LHCN-M2 (cell line): ENCODE results near the gene TPBGL. TPM values are rescaled to one million over a fixed set of nuclear protein-coding genes. Genes with fewer than 3 reads are reported as not detected.
A peak's percentile ranks its signal among the peaks of the same experiment; 100 is the strongest.

Source experiments
- DNase-seq: peaks from one replicate; pipeline ENCODE4 v3.0.0-alpha.2; 2012; ENCODE audit warnings: low read depth
- polyA plus RNA-seq: library from polyadenylated mRNA; unstranded; fragments of >200 nt; gene quantifications from one replicate; pipeline ENCODE4 v1.2.1, GENCODE V29; 2012; ENCODE audit warnings: missing spikeins
- total RNA-seq: library from RNA; depleted of rRNA; stranded (reverse); fragments of >200 nt; gene quantifications from 2 replicates; pipeline ENCODE4 v1.2.3, GENCODE V29; 2014; rRNA removed

TPBGL gene, protein sequence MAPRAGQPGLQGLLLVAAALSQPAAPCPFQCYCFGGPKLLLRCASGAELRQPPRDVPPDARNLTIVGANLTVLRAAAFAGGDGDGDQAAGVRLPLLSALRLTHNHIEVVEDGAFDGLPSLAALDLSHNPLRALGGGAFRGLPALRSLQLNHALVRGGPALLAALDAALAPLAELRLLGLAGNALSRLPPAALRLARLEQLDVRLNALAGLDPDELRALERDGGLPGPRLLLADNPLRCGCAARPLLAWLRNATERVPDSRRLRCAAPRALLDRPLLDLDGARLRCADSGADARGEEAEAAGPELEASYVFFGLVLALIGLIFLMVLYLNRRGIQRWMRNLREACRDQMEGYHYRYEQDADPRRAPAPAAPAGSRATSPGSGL
- total RNA-seq = not detected in 2 replicates
- polyA plus RNA-seq = not detected

DNA sequence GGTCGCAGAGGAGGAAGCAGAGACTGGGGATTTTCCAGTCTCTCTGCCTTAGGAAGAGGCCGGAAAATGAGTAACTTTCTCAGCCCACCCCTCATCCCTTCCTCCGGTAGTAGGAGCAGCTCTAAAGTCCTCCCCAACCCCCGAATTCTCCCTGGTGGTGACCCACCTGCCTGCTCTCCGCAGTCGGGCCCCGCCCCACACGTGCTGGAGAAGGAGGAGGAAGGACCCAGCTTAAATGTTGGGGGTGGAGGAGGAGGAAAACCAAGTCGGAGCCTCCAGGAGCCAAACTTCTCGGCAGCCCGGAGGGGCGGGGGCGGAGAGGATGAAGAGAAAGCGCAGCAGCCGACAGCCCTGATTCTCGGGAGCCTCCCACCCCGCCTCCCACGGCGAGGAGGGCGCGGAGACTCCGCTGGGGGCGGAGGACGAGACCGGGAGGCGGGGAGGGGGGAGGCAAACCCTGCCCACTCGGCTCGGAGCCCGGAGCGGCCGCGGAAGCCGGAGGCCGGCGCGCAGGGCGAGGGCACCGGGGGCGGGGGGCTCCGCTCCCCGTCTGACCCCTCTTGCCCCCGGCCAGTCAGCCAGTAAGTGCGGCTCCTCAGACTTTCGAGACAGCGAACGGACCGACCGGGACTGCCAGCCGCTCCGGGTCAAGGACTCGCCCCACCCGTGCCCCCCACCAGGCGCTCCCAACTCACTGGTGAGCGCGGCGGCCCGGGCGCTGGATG lies at the start of gene TPBGL:
Gene TPBGL, plus strand, starts transcription at position 464 of the 725 bp plus-strand sequence. CDS start 276 bp downstream, outside the sequence.
- no peak for DNase-seq

DNA sequence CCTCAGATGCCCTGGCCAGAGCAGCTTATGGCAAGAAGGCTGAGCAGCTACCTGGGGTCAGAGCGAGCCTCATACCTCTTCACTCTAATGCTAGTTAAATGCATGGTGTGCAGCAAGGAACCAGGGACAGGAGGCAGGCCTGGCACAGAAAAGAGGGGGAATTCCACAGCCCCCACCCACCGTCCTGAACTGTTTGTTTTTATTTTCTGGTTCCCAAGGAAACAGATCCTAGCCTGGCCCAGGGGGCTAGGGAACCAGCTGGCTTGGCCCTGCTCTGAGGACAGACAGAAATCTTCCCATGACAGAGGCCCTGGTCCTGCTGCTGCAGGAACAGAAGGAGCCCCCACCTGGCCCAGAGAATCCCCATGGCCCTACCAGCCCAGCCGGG lies 49.2 kb upstream of the TPBGL start:
- DNase-seq = no peak

DNA sequence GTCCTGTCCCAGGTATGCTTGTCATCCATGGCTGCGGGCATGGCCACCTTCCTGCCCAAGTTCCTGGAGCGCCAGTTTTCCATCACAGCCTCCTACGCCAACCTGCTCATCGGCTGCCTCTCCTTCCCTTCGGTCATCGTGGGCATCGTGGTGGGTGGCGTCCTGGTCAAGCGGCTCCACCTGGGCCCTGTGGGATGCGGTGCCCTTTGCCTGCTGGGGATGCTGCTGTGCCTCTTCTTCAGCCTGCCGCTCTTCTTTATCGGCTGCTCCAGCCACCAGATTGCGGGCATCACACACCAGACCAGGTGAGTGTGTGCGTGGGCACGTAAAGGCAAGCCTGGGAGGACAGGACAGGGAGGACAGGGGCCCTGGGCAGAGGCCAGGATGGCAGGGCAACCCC lies 47.3 kb upstream of the TPBGL start:
- DNase-seq = no peak

DNA sequence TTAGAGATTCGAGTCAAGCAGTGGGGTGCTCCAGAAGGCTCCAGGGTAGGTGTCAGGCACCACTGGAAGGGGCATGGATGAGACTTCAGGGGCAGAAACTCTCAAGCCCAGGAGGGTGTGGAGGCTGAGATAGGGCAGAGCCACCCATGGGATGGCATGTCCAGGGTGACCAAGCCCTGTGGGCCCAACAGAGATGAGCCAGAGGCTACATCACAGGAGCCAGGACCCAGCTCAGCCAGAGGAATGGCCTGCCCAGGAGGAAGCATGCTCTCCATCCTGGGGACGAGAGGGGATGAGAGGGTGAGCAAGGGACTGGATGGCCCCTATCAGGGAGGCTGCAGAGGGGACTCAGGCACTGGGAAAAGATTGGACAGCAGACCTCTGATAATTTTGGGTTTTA lies 46.9 kb upstream of the TPBGL start:
- no peak for DNase-seq

DNA sequence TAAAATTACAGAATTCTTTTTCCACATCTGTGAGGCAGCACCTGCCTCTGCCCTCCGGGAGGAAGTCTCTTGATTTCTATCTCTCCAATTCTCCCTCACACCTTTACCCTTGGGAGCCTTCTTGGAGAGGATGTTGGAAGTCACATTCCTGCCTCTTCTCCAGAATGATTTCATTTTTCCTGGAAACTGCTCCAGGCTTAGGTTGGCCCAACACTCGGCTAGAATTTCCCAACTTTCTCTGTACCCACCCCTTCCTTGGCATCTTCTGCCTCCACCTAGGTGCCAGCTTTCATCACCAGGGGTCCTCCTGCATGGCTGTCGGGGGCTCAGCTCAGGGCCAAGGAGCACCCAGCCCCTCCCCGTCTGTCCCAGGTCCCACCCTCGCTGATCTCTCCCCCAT lies 46.4 kb upstream of the TPBGL start:
- DNase-seq = no peak

DNA sequence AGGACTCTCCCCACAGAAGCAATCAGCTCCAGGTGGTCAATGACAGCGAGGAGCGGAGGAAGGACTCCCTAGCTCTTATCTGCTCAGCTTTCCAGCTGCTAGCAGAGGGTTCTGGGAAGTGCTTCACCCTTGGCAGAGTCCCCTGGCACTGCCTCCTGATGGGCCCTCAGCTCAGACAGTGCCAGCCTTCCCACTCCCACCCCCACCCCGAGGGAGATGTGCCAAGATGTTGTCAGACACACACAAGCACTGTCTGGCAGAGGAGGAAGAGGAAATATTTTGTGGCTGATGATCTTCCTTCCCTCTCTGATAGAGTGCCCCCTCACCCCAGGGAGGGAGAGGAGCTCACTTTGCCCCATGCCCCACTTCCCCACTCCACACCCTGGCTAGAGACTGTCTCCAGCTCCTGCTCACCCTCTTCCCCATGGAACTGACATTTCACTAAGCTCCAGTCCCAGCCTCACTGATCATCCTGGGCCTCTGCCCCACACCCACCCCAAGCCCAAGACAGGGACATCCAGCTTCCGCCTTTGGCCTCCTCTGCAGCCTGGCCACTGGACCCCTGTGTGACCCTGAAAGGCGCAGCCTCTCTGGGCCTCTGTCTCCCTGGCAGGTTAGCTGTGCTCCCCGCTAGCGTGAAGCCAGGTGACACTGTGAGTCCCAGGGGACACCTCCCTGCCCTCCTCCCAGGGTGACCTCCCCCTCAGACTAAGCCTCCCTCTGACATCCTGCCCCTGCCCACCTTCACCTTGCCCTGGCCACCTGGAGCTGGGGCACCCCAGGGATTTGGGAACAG lies 45.2 kb upstream of the TPBGL start:
- no peak for DNase-seq

DNA sequence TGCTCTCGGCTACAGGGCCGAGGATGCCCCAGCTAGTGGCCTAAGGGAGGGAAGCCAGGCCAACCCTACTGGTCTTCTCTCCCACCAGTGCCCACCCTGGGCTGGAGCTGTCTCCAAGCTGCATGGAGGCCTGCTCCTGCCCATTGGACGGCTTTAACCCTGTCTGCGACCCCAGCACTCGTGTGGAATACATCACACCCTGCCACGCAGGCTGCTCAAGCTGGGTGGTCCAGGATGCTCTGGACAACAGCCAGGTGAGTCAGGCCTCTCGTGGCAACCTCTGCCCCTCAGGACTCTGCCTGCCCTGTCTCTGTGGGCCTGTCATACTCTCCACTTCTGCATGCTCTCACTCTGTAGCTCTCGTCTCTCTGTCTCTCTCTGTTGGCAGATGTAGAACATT lies 44.1 kb upstream of the TPBGL start:
- DNase-seq = no peak

DNA sequence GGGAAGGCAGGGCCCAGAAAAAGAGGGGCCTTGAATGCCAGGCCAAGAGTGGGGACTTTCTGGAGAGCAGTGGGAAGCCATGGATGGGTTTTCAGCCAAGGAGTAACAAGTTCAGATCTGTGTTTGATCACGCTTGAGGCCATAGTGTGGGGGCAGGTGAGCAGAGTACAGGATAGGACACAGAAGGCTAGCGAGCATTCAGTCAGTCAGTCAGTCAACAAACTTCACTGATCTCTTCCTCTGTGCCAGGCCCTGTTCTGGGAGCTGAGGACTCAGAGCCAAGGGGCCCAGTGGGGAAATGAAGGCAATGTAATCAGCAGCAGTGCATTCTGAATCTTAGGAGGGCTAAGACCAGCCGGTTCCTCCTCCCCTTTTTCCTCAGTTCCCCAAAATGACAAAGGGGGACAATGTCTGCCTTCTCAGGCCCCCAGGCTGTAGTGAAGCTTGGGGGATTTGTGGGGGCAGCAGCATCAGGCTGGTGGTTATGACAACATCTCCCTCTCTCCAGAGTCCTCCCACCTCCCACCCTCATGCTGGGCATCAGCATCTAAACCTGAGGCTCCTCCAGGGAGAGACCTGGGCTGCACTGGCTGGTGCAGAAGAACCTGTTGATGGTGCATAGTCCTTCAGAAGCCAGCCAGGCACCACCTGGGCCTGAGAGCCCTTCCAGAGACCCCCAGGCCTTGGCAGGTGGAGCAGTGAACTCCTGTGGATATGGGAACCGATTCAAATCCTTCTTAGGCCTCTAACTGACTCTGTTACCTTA lies 42.9 kb upstream of the TPBGL start:
- DNase-seq = no peak

DNA sequence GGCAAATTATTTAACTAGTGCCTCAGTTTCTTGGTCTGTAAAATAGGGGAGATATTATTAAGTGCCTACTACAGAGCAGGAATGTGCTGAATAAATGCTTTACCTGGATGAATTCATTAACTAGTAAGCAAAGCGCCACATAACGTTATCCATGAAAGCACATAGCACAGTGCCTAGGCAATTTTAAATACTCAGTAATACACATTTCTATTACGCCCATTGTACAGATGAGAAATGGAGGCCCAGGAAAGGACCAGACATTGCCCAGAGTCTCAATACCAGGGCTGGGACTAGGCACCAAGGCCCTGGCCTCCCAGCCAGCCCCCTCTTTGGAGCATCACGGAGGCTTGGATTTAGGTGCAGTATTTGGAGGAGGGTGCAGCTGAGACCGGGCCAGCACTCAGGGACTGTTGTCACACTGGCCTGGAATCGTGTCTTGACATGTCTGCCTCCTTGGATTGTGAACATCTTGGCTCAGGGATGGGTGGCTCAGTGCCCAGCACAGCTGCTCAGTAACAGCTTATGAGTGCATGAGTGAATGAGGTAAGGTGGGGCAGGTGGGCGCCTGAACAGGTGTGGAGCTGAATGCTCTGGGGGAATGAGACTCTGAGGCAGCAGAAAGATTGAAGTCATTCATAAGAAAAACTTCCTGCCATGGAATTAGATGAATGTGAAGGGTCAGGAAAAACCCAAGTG lies 42.1 kb upstream of the TPBGL start:
- DNase-seq = no peak

DNA sequence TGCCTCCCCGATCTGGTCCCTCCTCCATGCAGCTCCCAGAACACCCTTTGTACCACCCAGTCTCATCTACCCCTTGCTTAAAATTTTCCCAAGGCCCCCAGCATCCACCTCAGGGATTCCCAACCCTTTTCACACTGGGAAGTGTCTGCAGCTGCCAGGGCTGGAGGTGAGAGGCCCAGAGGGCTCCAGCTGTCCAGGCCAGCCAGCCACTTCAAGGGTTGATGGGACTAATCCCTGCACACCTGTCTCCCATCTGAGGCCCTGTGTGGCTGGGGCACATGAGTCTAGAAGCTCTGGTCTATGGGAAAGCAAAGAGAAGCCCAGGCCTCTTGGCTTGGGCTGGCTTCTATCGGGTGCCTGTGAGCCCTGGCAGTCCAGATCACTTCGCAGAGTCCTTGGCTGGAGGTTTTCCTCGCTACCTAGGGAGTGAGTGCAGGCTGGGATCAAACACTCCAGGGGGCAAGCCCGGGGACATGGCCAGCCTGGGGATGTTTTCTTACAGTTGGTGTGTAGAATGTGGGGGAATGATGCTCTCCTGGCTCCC lies 41.1 kb upstream of the TPBGL start:
- no peak for DNase-seq

DNA sequence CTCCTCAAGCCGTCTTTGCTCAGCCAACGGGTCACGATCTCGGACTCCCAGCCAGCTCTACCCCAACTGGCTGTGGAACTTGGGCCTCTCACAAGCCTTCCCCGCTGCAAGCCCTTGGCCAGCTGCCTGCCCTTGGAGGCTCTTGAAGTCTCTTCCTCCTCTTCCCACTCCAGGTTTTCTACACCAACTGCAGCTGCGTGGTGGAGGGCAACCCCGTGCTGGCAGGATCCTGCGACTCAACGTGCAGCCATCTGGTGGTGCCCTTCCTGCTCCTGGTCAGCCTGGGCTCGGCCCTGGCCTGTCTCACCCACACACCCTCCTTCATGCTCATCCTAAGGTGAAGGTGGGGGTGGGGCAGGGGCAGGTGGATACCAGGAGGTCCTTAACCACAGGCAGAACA lies 40.5 kb upstream of the TPBGL start:
- DNase-seq = no peak

DNA sequence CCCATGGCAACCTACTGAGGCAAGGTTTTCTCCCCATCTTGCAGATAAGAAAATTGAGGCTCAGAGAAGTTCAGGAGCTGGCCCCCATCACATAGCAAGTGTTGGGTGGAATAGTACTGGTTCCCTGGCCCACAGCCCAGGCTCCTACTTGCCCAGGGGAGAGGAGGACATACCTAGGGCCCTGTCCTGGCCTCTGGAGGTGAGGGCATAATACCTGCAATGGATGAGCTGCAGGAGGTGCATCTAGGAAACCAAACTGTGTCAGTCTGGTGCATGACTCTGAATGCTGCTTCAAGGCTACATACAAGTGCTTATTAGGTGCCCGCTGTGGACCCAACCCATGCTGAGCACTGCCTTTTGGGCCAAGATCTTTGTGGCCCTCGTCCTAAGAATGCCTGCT lies 40.0 kb upstream of the TPBGL start:
- no peak for DNase-seq

DNA sequence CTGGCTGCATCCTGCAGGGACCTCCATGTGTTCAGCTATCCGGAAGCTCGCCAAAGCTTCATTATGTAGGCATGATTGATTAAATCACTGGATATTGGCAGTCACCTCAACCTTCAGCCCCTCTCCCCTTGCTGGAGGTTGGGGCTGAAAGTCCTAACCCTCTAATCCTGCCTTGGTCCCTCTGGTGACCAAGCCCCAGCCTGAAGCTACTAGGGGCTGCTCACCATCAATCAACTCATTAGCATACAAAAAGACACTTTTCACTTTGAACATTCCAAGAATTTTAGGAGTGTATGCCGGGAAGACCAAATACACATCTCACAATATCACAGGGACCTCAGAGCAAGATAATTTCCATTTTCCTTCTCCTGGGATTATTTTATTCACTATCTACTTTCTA lies 38.8 kb upstream of the TPBGL start:
- DNase-seq = no peak

DNA sequence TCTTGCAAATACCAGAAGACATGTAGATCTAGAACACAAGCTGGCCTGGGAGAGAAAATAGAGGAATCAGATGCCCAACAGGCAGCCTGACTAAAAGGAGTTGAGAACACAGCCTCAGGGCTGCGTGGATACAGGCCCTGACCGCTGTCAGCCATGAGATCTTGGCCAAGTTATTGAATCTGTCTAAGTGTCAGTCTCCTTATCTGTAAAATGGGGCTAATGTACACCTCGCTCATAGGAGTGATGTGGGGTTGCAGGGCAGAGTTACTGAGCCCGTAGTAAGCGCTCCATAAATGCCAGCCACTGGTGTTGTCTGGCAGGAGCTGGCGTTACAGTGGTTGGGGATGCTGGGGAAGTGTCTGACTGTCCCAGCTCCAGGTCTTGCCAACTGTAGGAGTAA lies 38.4 kb upstream of the TPBGL start:
- DNase-seq = no peak

DNA sequence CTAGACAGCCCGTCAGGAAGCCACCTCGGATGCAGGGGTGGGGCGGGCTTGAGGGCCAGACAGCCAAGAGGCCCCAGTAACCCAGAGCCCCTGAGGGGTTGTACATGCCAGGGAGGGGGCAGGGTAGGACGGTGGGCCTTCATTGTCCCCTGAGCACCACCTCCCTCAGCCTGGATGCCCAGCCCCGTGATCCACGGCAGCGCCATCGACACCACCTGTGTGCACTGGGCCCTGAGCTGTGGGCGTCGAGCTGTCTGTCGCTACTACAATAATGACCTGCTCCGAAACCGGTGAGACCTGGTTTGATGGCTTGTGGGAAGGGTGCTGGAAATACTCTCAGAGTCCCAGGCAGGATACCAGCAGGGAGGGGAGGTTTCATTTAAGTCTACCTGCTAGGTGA lies 37.4 kb upstream of the TPBGL start:
- no peak for DNase-seq

DNA sequence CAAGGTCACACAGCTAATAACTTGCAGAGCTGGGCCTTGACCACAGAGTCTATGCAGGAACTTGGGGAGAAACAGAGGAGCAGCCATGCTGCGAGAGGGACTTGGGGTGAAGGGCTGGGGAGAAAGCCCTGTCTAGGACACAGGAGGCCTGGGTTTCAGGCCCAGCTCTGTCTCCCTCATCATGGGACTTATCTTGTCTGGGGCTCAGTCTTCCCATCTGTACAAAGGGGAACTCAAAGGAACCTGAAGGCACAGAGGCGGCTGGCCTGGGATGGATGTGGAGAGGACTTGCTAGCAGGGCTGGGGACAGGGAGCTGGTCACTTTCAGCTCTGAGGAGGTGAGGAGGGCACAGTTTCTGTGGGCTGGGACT lies 36.9 kb upstream of the TPBGL start:
- DNase-seq = no peak

DNA sequence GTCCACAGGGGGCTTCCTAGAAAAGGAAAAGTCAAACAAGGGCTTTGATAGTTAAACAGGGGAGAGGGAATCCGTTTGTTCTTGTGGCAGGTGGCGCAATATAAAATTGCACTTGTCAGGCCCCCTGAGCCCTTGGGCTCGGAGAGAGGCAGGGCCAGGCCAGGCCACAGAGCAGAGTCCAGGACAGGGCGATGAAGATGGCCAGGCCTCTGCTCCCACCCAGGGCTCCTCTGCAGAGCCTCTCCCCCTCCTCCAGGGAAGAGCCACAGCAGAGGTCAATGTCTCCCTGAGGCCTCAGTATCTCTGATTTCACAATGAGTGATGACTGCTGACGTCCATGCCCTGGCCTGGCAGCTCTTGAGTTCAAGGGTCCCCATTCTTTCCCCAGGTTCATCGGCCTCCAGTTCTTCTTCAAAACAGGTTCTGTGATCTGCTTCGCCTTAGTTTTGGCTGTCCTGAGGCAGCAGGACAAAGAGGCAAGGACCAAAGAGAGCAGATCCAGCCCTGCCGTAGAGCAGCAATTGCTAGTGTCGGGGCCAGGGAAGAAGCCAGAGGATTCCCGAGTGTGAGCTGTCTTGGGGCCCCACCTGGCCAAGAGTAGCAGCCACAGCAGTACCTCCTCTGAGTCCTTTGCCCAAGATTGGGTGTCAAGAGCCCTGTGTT lies 36.4 kb upstream of the TPBGL start:
- no peak for DNase-seq

DNA sequence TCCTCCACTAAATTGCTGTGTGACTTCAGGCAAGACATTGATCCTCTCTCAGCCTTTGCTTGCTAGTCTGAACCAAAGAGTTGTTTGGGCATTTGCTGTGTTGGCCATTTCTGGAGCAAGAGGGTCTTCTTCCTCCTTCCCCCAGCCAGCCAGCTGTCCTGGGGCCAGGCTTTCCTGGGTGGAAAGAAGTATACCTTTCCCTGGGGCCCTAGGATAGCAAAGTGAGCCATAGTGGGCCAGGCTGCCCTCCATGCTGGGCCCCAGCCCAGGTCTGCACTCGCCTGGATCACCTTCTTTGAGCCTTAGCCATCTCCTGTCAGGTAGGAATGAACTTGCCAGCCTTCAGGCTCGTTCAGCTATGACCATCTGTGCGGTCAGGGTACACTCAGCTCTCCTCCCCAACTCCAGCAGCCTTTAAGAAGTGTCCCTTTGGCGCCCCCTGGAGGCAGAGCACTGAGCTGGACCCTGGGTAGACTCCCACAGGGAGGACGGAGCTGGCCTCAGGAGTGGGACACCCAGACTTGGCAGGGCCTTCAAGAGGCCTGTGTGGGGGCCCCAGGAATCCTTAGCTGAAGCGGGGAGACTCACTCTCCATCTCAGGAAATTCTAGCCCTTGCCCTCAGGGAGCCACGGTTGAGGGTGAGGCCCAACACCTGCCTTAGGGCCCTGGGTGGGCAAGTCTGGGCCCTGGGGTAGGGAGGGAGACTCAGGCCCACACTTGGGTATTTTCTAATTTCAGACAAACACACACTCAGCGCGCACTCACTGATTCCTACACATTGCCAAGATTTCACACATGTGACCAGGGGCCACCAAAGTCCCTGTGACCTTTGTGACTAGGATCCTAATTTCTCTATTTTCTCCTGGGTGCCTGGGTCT lies 35.6 kb upstream of the TPBGL start:
- peak; percentile 73 for DNase-seq

DNA sequence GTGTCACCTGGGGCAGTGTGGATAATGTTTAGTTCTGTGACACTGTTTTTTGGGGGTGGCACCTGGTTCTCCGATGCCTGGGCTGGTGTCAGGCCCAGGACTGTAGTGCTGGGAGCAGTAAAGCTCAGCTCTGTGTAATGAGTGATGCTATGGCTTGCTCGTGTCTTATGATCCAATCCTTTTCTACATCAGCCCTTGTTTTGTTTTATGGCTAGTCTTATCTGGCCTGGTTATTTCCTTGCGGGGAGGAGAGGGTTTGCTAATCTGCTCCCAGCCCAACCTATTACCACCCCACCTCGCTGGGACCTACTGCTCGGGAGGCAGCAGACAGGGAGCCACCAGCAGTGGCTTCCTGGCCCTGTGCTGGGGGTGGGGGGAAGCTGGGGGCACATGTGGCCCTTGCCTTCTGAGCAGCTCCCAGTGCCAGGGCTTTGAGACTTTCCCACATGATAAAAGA lies 35.0 kb upstream of the TPBGL start:
- no peak for DNase-seq
